HEK293T (cell line): ENCODE data around the gene STH.

Experiments
- CTCF ChIA-PET: fragments of 350-600 bp; formaldehyde crosslinking; extraction: SDS; loops from one replicate; lab custom pipeline; 2021; ENCODE audit warnings: antibody characterized with exemption, inconsistent platforms; lab: Yijun Ruan, JAX
- POLR2A ChIA-PET: fragments of 350-600 bp; formaldehyde crosslinking; extraction: SDS; loops from one replicate; lab custom pipeline; 2020; ENCODE audit warnings: antibody characterized with exemption, inconsistent platforms; lab: Yijun Ruan, JAX
- DNase-seq: peaks from one replicate; pipeline ENCODE4 v3.0.0; 2012; ENCODE audit warnings: mixed read lengths; ENCODE audit errors: extremely low spot score
- ARNT ChIP-seq: fragments of 450-650 bp; IDR thresholded peaks from 2 replicates; pipeline ENCODE4 v1.6.1; 2017; ENCODE audit warnings: mild to moderate bottlenecking
- BHLHE40 ChIP-seq: fragments of 450-650 bp; IDR thresholded peaks from 2 replicates; pipeline ENCODE4 v1.6.1; 2016; ENCODE audit warnings: mild to moderate bottlenecking, moderate library complexity, borderline replicate concordance
- CTBP1 ChIP-seq: fragments of 450-650 bp; IDR thresholded peaks from 2 replicates; pipeline ENCODE4 v1.6.1; 2016; ENCODE audit warnings: borderline replicate concordance
- ELF4 ChIP-seq: fragments of 450-650 bp; IDR thresholded peaks from 2 replicates; pipeline ENCODE4 v1.6.1; 2017; ENCODE audit warnings: antibody characterized with exemption
- FOXA1 ChIP-seq: fragments of 450-650 bp; IDR thresholded peaks from 2 replicates; pipeline ENCODE4 v1.6.1; 2016; ENCODE audit warnings: mild to moderate bottlenecking
- FOXK2 ChIP-seq: fragments of 450-650 bp; IDR thresholded peaks from 2 replicates; pipeline ENCODE4 v1.6.1; 2016; ENCODE audit warnings: mild to moderate bottlenecking
- FOXM1 ChIP-seq: fragments of 450-650 bp; IDR thresholded peaks from 2 replicates; pipeline ENCODE4 v1.6.1; 2017; ENCODE audit warnings: mild to moderate bottlenecking, borderline replicate concordance
- HDGF ChIP-seq: fragments of 450-650 bp; IDR thresholded peaks from 2 replicates; pipeline ENCODE4 v1.6.1; 2017; ENCODE audit warnings: antibody characterized with exemption, borderline replicate concordance
- L3MBTL2 ChIP-seq: fragments of 450-650 bp; conservative IDR thresholded peaks from 2 replicates; pipeline ENCODE4 v1.6.1; 2016; ENCODE audit warnings: mild to moderate bottlenecking
- LEF1 ChIP-seq: fragments of 450-650 bp; IDR thresholded peaks from 2 replicates; pipeline ENCODE4 v1.6.1; 2017; ENCODE audit warnings: mild to moderate bottlenecking, borderline replicate concordance
- NFRKB ChIP-seq: fragments of 450-650 bp; IDR thresholded peaks from 2 replicates; pipeline ENCODE4 v1.6.1; 2016; ENCODE audit warnings: mild to moderate bottlenecking, moderate library complexity
- SP1 ChIP-seq: fragments of 450-650 bp; IDR thresholded peaks from 2 replicates; pipeline ENCODE4 v1.6.1; 2017
- SUZ12 ChIP-seq: fragments of 450-650 bp; IDR thresholded peaks from 2 replicates; pipeline ENCODE4 v1.6.1; 2016; ENCODE audit warnings: mild to moderate bottlenecking
- TARDBP ChIP-seq: fragments of 450-650 bp; IDR thresholded peaks from 2 replicates; pipeline ENCODE4 v1.6.1; 2016
- ZNF384 ChIP-seq: fragments of 450-650 bp; IDR thresholded peaks from 2 replicates; pipeline ENCODE4 v1.6.1; 2016
- TF ChIP-seq, protein P1 (sequence below): fragments of 450-650 bp; IDR thresholded peaks from 2 replicates; pipeline ENCODE4 v1.6.1; 2016

Gene STH

GRCh38 chr17:45958994-45959665 is 39.9 kb upstream of the STH start:
- CTCF ChIA-PET = no interaction called here
- no peak for DNase-seq

DNA sequence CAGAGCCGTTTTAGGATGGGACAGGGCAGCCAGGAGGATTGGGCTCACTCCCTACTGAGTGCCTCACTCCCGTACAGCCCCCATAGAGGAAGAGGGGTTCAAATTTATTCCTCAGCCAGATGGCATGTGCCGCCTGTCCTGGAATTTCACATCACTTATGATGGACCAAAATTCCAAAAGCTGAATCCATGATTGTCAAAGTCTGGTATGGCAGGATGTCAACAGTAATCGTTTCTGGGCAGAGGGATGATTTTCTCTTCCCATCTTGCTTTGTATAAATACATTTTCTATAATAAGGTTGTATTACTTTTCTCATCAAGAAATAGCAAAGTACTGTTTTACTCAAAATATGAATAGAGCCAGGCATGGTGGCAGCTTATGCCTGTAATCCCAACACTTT is 38.7 kb upstream of the STH start:
- TF ChIP-seq SP1 (no peak), HDGF (no peak), FOXK2 (no peak), CTBP1 (no peak), NFRKB (no peak), SUZ12 (no peak), TARDBP (no peak), FOXA1 (no peak), LEF1 (no peak)
- no peak for DNase-seq
- ChIA-PET POLR2A (no interaction called here), CTCF (no interaction called here)

More at GRCh38 chr17:45958994-45959665, 39.9 kb upstream of the STH start:
- POLR2A ChIA-PET = no interaction called here
- TF ChIP-seq CTBP1 (no peak), TARDBP (no peak), FOXA1 (no peak), FOXM1 (no peak), ELF4 (no peak), ARNT (no peak), SP1 (no peak), SUZ12 (no peak), FOXK2 (no peak), BHLHE40 (no peak), ZNF384 (no peak), NFRKB (no peak), LEF1 (no peak), L3MBTL2 (no peak), HDGF (no peak)
- TF ChIP-seq, protein P1, sequence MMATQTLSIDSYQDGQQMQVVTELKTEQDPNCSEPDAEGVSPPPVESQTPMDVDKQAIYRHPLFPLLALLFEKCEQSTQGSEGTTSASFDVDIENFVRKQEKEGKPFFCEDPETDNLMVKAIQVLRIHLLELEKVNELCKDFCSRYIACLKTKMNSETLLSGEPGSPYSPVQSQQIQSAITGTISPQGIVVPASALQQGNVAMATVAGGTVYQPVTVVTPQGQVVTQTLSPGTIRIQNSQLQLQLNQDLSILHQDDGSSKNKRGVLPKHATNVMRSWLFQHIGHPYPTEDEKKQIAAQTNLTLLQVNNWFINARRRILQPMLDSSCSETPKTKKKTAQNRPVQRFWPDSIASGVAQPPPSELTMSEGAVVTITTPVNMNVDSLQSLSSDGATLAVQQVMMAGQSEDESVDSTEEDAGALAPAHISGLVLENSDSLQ = no peak

GRCh38 chr17:45961206-45961605 is 37.8 kb upstream of the STH start:
- TF ChIP-seq BHLHE40 = no peak
- TF ChIP-seq SUZ12 = no peak
- no peak for TF ChIP-seq LEF1
- no peak for TF ChIP-seq CTBP1
- TF ChIP-seq, protein P1 = no peak
- no peak for TF ChIP-seq NFRKB
- no peak for TF ChIP-seq HDGF
- TF ChIP-seq FOXA1 = no peak
- TF ChIP-seq L3MBTL2 = no peak
- TF ChIP-seq FOXM1 = no peak
- no peak for TF ChIP-seq TARDBP
- no peak for TF ChIP-seq FOXK2
- no peak for TF ChIP-seq ZNF384
- no peak for TF ChIP-seq ELF4
- TF ChIP-seq SP1 = no peak
- no peak for TF ChIP-seq ARNT
- CTCF ChIA-PET = interaction anchor here (1.0 kb wide), 1 partner anchor 20 kb away, joined by 3 read pairs; no protein-coding TSS in a partner anchor
- DNase-seq = no peak
- POLR2A ChIA-PET = no interaction called here

GRCh38 chr17:45962221-45962972 is 36.7 kb upstream of the STH start:
- ChIA-PET POLR2A (no interaction called here), CTCF (interaction anchor here (0.7 kb wide), 1 partner anchor 231 kb away, joined by 3 read pairs; the partner anchor contains the start of gene KANSL1)
- no peak for DNase-seq
- TF ChIP-seq NFRKB (no peak), ZNF384 (no peak), HDGF (no peak), SUZ12 (no peak), FOXM1 (no peak), BHLHE40 (no peak), SP1 (no peak), L3MBTL2 (no peak), LEF1 (no peak), TARDBP (no peak), FOXK2 (no peak), CTBP1 (no peak), ELF4 (no peak), ARNT (no peak), FOXA1 (no peak)
- TF ChIP-seq, protein P1 = no peak

- POLR2A ChIA-PET = no interaction called here
Observed at GRCh38 chr17:45963283-45963682, 35.8 kb upstream of the STH start.

GRCh38 chr17:45963889-45964288 is 35.2 kb upstream of the STH start:
- ChIA-PET CTCF (no interaction called here), POLR2A (no interaction called here)
- DNase-seq = no peak
- no peak for TF ChIP-seq FOXA1

More at GRCh38 chr17:45963283-45963682, 35.8 kb upstream of the STH start:
- DNase-seq = no peak
- TF ChIP-seq ZNF384 = no peak
- TF ChIP-seq TARDBP = no peak
- TF ChIP-seq ARNT = no peak
- CTCF ChIA-PET = no interaction called here
